ENCODE data around the gene IFT27.

DNA sequence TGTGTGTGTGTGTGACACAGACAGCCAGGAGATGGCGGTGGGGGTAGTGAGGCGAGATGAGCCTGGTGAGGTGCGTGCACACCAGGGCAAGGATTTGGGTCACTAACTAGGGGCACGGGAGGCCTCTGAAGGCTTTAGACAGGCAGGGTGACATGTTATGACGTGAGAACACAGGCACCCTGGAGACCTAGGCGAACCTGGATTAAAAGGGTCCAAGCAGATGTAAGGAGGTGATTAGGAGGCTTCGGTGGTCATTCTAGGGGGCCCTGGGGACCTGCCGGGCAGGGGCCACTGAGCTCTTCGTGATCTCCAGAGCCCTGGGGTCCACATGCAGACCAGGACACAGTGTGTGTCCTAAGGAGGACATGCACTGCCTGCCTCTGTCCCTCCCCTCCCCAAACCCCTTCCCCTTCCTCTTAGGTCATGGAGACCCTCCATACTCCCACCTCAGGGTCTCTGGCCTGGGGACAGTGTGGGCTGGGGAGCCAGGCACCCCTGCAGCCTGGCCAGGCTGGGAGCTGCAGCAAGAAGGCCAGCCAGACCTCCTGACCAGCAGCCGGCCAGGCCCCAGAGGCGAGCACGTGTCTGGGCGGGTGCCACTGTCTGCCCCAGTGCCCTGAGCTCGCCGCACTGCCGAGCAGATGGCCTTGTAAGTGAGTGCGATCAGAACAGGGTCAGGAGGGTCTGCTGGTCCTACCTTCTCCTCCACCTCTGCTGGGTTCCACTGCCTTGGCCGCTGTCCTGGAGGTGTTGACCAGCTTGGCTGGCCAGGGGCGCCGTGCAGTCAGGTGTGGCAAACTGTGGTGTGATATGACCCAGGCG is 32.1 kb downstream of the IFT27 start:
- TF ChIP-seq YY1 (IDR thresholded peaks at IDR 0.05; ENCODE audit: low read depth) (no peak), ZBTB7A (IDR thresholded peaks at IDR 0.05; ENCODE audit: low read depth) (no peak), TEAD4 (IDR thresholded peaks at IDR 0.05) (no peak), CEBPB (IDR thresholded peaks at IDR 0.05) (no peak), EP300 (IDR thresholded peaks at IDR 0.05; ENCODE audit: borderline replicate concordance) (no peak), RAD21 (IDR thresholded peaks at IDR 0.05; ENCODE audit: low read depth) (no peak), NFIC (IDR thresholded peaks at IDR 0.05) (no peak)
- TF ChIP-seq, protein P1, sequence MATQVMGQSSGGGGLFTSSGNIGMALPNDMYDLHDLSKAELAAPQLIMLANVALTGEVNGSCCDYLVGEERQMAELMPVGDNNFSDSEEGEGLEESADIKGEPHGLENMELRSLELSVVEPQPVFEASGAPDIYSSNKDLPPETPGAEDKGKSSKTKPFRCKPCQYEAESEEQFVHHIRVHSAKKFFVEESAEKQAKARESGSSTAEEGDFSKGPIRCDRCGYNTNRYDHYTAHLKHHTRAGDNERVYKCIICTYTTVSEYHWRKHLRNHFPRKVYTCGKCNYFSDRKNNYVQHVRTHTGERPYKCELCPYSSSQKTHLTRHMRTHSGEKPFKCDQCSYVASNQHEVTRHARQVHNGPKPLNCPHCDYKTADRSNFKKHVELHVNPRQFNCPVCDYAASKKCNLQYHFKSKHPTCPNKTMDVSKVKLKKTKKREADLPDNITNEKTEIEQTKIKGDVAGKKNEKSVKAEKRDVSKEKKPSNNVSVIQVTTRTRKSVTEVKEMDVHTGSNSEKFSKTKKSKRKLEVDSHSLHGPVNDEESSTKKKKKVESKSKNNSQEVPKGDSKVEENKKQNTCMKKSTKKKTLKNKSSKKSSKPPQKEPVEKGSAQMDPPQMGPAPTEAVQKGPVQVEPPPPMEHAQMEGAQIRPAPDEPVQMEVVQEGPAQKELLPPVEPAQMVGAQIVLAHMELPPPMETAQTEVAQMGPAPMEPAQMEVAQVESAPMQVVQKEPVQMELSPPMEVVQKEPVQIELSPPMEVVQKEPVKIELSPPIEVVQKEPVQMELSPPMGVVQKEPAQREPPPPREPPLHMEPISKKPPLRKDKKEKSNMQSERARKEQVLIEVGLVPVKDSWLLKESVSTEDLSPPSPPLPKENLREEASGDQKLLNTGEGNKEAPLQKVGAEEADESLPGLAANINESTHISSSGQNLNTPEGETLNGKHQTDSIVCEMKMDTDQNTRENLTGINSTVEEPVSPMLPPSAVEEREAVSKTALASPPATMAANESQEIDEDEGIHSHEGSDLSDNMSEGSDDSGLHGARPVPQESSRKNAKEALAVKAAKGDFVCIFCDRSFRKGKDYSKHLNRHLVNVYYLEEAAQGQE (IDR thresholded peaks at IDR 0.05; ENCODE audit: low read depth) = no peak
- TF ChIP-seq, protein P2, sequence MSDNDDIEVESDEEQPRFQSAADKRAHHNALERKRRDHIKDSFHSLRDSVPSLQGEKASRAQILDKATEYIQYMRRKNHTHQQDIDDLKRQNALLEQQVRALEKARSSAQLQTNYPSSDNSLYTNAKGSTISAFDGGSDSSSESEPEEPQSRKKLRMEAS (IDR thresholded peaks at IDR 0.05) = no peak
